Kidney (tissue), 14 donors: ENCODE data around the gene CRTC3. TPM values are rescaled to one million over a fixed set of nuclear protein-coding genes. Genes with fewer than 3 reads are reported as not detected.

ENCODE experiments used
- DNase-seq, 5 donors: peaks; one replicate each; pipeline ENCODE4 v3.0.0-alpha.2; 2013 to 2020
- FAIRE-seq: peaks from 2 replicates; lab custom pipeline; 2012; peaks lifted over from hg19 to GRCh38; lab: Jason Lieb, UNC
- H3K27ac ChIP-seq, 2 donors: one replicate each; pipeline ENCODE4 v1.7.0; 2013; ENCODE audit warnings: low read depth in 2 of 2, low read length in 2 of 2, inconsistent platforms in 1 of 2
- H3K27me3 ChIP-seq: one replicate; pipeline ENCODE4 v1.7.1; 2013; ENCODE audit warnings: low read length, inconsistent platforms; ENCODE audit not compliant: control insufficient read depth, insufficient read depth
- H3K36me3 ChIP-seq, 3 donors: one replicate each; pipeline versions ENCODE4 v1.7.0 to v1.7.1; 2013; ENCODE audit warnings: low read length in 3 of 3, control low read depth in 1 of 3, inconsistent platforms in 1 of 3; ENCODE audit not compliant: insufficient read depth in 3 of 3, control insufficient read depth in 2 of 3
- H3K4me1 ChIP-seq, 3 donors: one replicate each; pipeline versions ENCODE4 v1.7.0 to v1.7.1; 2013; ENCODE audit warnings: low read length in 3 of 3, inconsistent platforms in 1 of 3, low read depth in 1 of 3; ENCODE audit not compliant: control insufficient read depth in 2 of 3, insufficient read depth in 2 of 3
- H3K4me3 ChIP-seq, 3 donors: one replicate each; pipeline versions ENCODE4 v1.7.0 to v1.8.1; 2013; ENCODE audit warnings: low read length in 3 of 3, control low read depth in 1 of 3, inconsistent platforms in 1 of 3
- H3K9ac ChIP-seq, 3 donors: one replicate each; pipeline versions ENCODE4 v1.7.0 to v1.7.1; 2013; ENCODE audit warnings: low read length in 3 of 3, control low read depth in 1 of 3, inconsistent platforms in 1 of 3
- H3K9me3 ChIP-seq, 3 donors: one replicate each; pipeline versions ENCODE4 v1.7.0 to v1.7.1; 2013; ENCODE audit warnings: low read length in 3 of 3, control low read depth in 1 of 3, inconsistent platforms in 1 of 3; ENCODE audit not compliant: control insufficient read depth in 2 of 3, insufficient read depth in 1 of 3
- intact Hi-C: fragments of 100-400 bp; cut with DNase I; formaldehyde crosslinking; loops from one replicate; pipeline ENCODE4 v1.11.1; 2022
- polyA plus RNA-seq: library from polyadenylated mRNA; stranded (reverse); fragments of 350-450 nt; fragmentation: Illumina TruSeq; extraction: RNeasy Lipid Tissue Mini Kit (QIAGEN cat#74804); gene quantifications from one replicate; pipeline ENCODE4 v1.2.3, GENCODE V29; 2014; ENCODE audit warnings: low read depth, low replicate concordance; ENCODE audit not compliant: insufficient read depth
- total RNA-seq: library from RNA; stranded (reverse); fragmentation: NEBNext Ultra II Directional; extraction: Animal tissue kit (Norgen Biotek cat#: 25700); gene quantifications from one replicate; pipeline ENCODE4 v1.2.1, GENCODE V29; 2021
- TF ChIP-seq, protein P1 (sequence below): IDR thresholded peaks from 3 replicates; pipeline ENCODE4 v1.5.1; 2012; ENCODE audit warnings: mild to moderate bottlenecking, moderate library complexity, borderline replicate concordance; ENCODE audit not compliant: insufficient read depth; ENCODE audit errors: extremely low read depth
- donor health status: control.
- donor health status: control.
- donor health status: control.
- donor health status: control.
- donor health status: control.
- donor health status: DM: yes; HTN: yes; CAD: no.
- donor health status: Normal renal cell carcinoma (clear cell type).

CRTC3 gene
- total and polyA plus RNA-seq, 2 donors from 2014 or later = 9.2 to 49.0 TPM

DNA sequence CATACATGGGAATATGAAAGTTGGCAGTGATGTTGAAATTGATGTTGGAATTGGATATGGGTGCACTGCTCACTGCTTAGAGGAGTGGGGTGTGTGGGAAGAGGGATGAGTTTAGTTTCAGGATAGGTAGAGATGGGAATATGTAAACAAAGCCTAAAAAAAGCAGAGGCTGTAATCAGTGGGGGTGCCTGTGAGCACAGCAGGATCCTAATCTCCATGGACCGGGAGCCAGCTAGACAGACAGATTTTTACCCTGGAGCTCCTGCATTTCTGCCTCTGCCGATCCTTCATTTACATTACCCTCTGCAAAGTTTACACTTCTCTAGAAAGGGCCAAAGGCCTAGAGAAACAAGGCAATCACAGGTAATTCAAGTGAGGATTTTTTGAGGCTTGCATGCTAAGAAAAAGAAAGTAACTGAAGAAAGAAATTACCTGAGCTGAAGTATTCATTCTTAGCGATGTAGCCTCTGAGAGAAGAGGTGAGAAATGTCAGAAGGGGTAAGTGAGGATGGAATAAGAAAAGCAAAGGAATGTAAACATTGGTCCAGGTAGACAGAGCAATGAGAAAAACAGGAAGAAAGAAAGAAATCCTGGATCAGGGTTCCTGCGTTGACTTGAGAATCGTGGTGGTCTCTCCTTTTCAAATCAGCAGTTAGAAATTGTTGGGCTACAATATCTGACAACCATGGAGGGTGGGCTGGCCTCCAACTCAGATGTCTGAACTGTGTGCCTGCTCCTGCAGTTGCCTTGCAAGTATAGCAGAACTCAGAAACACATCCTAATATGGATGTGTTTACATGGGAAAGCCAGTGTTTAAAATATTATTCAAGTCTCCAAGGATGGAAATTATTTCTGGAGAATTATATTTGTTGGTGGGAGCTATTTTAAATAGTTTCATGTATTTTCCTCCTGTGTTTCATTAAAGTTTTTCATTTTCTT is 79.8 kb downstream of the CRTC3 start:
- Histone ChIP-seq H3K27me3 (no peaks in the 10 kb centered on the region), H3K4me1 (no peaks in the 10 kb centered on the region), H3K4me3 (no peak overlapping the region), H3K9ac (no peak overlapping the region), H3K9me3 (no peaks in the 10 kb centered on the region), H3K27ac (no peak overlapping the region), H3K36me3 (peaks cover 0 to 18% (median 17%) of the 10 kb centered on the region in 3 donors)
- DNase-seq = no peak
- TF ChIP-seq, protein P1, sequence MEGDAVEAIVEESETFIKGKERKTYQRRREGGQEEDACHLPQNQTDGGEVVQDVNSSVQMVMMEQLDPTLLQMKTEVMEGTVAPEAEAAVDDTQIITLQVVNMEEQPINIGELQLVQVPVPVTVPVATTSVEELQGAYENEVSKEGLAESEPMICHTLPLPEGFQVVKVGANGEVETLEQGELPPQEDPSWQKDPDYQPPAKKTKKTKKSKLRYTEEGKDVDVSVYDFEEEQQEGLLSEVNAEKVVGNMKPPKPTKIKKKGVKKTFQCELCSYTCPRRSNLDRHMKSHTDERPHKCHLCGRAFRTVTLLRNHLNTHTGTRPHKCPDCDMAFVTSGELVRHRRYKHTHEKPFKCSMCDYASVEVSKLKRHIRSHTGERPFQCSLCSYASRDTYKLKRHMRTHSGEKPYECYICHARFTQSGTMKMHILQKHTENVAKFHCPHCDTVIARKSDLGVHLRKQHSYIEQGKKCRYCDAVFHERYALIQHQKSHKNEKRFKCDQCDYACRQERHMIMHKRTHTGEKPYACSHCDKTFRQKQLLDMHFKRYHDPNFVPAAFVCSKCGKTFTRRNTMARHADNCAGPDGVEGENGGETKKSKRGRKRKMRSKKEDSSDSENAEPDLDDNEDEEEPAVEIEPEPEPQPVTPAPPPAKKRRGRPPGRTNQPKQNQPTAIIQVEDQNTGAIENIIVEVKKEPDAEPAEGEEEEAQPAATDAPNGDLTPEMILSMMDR = no peak
- intact Hi-C loops = no loop called here
- FAIRE-seq = no peak

DNA sequence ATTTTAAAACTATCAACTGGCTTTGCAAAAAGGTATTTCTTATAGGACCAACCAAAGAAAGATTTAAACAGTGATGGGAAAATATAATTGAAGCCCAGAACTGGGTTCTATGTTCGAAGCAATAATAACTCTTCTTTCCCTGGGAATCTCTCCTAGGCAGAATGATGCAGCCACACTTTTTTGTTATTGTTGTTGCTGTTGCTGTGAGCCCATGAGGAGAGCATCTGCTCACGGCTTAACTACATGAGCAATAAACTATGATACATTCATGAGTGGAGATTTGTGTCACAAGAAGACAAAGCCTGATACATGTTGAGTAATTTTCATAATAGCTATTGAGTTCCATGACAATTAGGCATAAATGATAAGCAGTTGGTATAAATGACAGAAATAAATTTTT is 80.5 kb downstream of the CRTC3 start:
- Histone ChIP-seq H3K36me3 (peaks cover 0 to 19% (median 14%) of the 10 kb centered on the region in 3 donors), H3K9ac (no peak overlapping the region), H3K4me1 (no peaks in the 10 kb centered on the region), H3K4me3 (no peak overlapping the region), H3K27me3 (no peaks in the 10 kb centered on the region), H3K27ac (no peak overlapping the region), H3K9me3 (no peaks in the 10 kb centered on the region)
- no peak for FAIRE-seq
- TF ChIP-seq, protein P1 = no peak
- no peak for DNase-seq
- intact Hi-C loops = no loop called here

DNA sequence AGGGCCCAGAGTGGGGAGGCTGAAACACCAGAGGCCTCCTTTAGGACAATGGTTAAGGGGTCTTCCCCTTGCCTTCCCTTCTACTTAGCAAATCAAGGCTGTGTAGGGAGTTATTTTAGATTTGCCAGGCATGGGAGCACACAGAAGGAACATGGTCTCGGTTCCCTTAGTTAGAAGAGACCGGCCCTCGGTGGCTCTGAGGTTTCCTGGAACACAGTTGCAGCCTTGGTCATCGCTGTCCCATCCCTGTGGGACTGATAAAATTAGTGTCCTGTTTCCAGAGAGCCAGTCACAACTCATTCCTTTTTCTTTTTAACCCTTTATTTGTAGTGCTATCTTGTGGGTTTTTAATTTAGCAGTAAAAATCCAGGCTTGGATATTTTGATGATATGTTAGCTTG is 81.4 kb downstream of the CRTC3 start:
- intact Hi-C loops = no loop called here
- H3K27ac ChIP-seq = no peak overlapping the region
- H3K4me1 ChIP-seq = no peaks in the 10 kb centered on the region
- no peak for FAIRE-seq
- no peaks in the 10 kb centered on the region for H3K27me3 ChIP-seq
- no peak overlapping the region for H3K4me3 ChIP-seq
- H3K9ac ChIP-seq = no peak overlapping the region
- H3K36me3 ChIP-seq = peaks cover 0 to 26% (median 14%) of the 10 kb centered on the region in 3 donors
- TF ChIP-seq, protein P1 = no peak
- H3K9me3 ChIP-seq = no peaks in the 10 kb centered on the region
- DNase-seq = no peak
